BLaER1 (cell line): Measurements from ENCODE around the gene VWA8.

ENCODE experiments used
- H3K27ac ChIP-seq: shearing (Covaris generic); formaldehyde crosslinking; 2 replicates; pipeline ENCODE4 v1.8.1; 2022
- H3K27me3 ChIP-seq: shearing (Covaris generic); formaldehyde crosslinking; 2 replicates; pipeline ENCODE4 v1.8.1; 2022
- H3K36me3 ChIP-seq: shearing (Covaris generic); formaldehyde crosslinking; 2 replicates; pipeline ENCODE4 v1.8.1; 2022
- H3K4me1 ChIP-seq: shearing (Covaris generic); formaldehyde crosslinking; 2 replicates; pipeline ENCODE4 v1.8.1; 2022
- H3K4me2 ChIP-seq: shearing (Covaris generic); formaldehyde crosslinking; 2 replicates; pipeline ENCODE4 v1.8.1; 2022
- H3K4me3 ChIP-seq: shearing (Covaris generic); formaldehyde crosslinking; 2 replicates; pipeline ENCODE4 v1.8.1; 2022
- H3K9ac ChIP-seq: shearing (Covaris generic); formaldehyde crosslinking; 2 replicates; pipeline ENCODE4 v1.8.1; 2022
- H3K9me3 ChIP-seq: shearing (Covaris generic); formaldehyde crosslinking; 2 replicates; pipeline ENCODE4 v1.8.1; 2022
- H4K20me1 ChIP-seq: shearing (Covaris generic); formaldehyde crosslinking; 2 replicates; pipeline ENCODE4 v1.8.1; 2022
- Cebpa-rat ChIP-seq: shearing (Covaris generic); IDR thresholded peaks from 2 replicates; pipeline ENCODE4 v1.8.1; 2022

VWA8 gene

DNA sequence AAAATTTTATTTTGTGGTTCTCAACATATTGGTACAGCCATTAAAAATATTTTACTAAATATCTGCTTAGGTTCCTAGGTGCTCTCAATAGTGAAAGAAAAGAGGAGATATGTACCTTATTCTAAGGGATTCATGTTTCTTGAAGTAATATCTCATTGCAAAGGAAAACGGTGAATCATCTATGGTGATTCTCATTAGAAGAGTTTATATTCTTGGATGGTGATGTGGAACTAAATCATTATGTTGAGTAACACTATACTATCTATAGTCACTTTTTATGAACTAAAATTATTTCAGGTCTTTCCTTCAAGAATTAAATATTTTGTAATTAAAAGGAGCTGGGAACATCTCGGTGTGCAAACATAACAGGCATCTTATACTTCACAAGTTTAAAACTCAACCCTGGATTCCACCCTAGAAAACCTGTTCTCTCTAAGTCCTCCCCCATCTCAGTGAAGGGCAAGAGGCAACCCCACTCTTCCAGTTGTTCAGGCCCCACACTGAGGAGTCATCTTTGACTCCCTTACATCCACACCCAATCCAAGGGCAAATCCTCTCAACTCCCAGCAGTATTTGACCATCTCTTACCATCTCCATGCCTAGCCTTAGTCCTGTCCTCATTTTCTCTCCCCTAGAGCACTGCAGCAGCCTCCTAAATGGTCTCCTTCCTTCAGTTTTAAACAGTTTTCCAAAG lies 363.4 kb downstream of the VWA8 start:
- 0 out of 2 replicates have a peak, but pooled peaks cover 5% of the 10 kb centered on the region for H3K36me3 ChIP-seq
- no peak overlapping the region for H3K27ac ChIP-seq
- no peak for TF ChIP-seq Cebpa-rat
- no peaks in the 10 kb centered on the region for H4K20me1 ChIP-seq
- no peaks in the 10 kb centered on the region for H3K4me1 ChIP-seq
- no peaks in the 10 kb centered on the region for H3K27me3 ChIP-seq
- no peak overlapping the region for H3K4me3 ChIP-seq
- H3K9me3 ChIP-seq, result no peaks in the 10 kb centered on the region
- H3K9ac ChIP-seq, result no peak overlapping the region
- H3K4me2 ChIP-seq, result no peak overlapping the region

- H3K27ac ChIP-seq, result no peak overlapping the region
- H3K4me3 ChIP-seq, result no peak overlapping the region
- no peak overlapping the region for H3K4me2 ChIP-seq
- H3K9me3 ChIP-seq, result no peaks in the 10 kb centered on the region
- TF ChIP-seq Cebpa-rat, result no peak
- H3K9ac ChIP-seq, result no peak overlapping the region
- H3K27me3 ChIP-seq, result no peaks in the 10 kb centered on the region
- no peaks in the 10 kb centered on the region for H3K4me1 ChIP-seq
- H4K20me1 ChIP-seq, result no peaks in the 10 kb centered on the region
- H3K36me3 ChIP-seq, result 0 out of 2 replicates have a peak, but pooled peaks cover 5% of the 10 kb centered on the region
Observed at GRCh38 chr13:41596190-41596589, 364.7 kb downstream of the VWA8 start.

DNA sequence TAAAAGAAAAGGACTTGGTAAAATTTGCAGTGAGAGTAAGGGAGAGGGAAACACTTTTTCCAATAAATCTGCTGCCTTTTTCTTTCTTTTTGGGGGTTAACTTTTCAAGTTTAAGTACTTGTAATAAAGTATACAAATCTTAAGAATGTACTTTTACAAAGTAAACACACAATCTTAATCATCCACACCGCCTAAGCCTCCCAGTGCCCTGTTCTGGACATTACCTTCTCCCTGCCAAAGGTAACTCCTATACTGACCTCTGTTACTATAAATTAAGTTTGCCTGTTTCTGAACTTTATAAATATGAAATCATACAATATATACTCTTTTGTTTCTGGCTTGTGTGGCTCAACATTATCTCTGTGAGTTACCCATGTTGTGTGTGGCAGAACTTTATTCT lies 365.6 kb downstream of the VWA8 start:
- H3K9ac ChIP-seq, result no peak overlapping the region
- no peak overlapping the region for H3K27ac ChIP-seq
- no peak overlapping the region for H3K4me3 ChIP-seq
- H3K27me3 ChIP-seq, result no peaks in the 10 kb centered on the region
- H3K36me3 ChIP-seq, result no peaks in the 10 kb centered on the region
- H4K20me1 ChIP-seq, result no peaks in the 10 kb centered on the region
- no peak overlapping the region for H3K4me2 ChIP-seq
- no peaks in the 10 kb centered on the region for H3K9me3 ChIP-seq
- no peaks in the 10 kb centered on the region for H3K4me1 ChIP-seq
- TF ChIP-seq Cebpa-rat, result no peak

GRCh38 chr13:41590643-41591042 lies 370.3 kb downstream of the VWA8 start:
- H3K27ac ChIP-seq, result no peak overlapping the region
- H3K9ac ChIP-seq, result no peak overlapping the region
- no peaks in the 10 kb centered on the region for H3K4me1 ChIP-seq
- H3K4me3 ChIP-seq, result no peak overlapping the region
- peaks cover 21% of the 10 kb centered on the region for H3K36me3 ChIP-seq
- H3K9me3 ChIP-seq, result no peaks in the 10 kb centered on the region
- no peaks in the 10 kb centered on the region for H4K20me1 ChIP-seq
- no peak for TF ChIP-seq Cebpa-rat
- no peaks in the 10 kb centered on the region for H3K27me3 ChIP-seq
- no peak overlapping the region for H3K4me2 ChIP-seq

GRCh38 chr13:41590122-41590521 lies 370.8 kb downstream of the VWA8 start:
- Histone ChIP-seq H3K4me1 (no peaks in the 10 kb centered on the region), H3K4me3 (no peak overlapping the region), H3K27ac (no peak overlapping the region)

DNA sequence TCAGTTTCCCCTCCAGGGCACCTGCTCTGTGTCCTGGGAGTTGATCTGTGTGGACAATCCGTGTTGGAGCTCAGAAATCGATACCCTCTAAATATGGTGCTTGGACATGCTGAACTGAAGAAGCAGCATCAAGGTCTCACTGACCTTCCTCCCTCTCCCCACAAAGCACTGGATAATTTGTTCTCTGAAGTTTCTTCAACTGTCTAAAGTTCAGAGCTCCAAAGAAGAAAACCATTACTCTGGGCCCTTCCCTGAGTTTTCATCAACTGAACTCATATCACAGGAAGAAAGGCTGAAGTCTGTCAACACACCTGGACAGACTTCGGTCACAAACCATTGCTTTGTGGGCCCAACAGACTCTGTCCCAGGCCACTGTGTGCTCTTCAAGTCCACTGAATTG lies 371.5 kb downstream of the VWA8 start:
- H3K27me3 ChIP-seq, result no peaks in the 10 kb centered on the region
- H3K36me3 ChIP-seq, result peaks cover 21% of the 10 kb centered on the region
- no peak overlapping the region for H3K9ac ChIP-seq
- no peak overlapping the region for H3K4me2 ChIP-seq
- no peaks in the 10 kb centered on the region for H4K20me1 ChIP-seq
- no peak for TF ChIP-seq Cebpa-rat
- no peaks in the 10 kb centered on the region for H3K4me1 ChIP-seq
- H3K9me3 ChIP-seq, result no peaks in the 10 kb centered on the region
- H3K27ac ChIP-seq, result no peak overlapping the region
- no peak overlapping the region for H3K4me3 ChIP-seq

More at GRCh38 chr13:41590122-41590521, 370.8 kb downstream of the VWA8 start:
- TF ChIP-seq Cebpa-rat, result no peak
- Histone ChIP-seq H3K9me3 (no peaks in the 10 kb centered on the region), H3K9ac (no peak overlapping the region), H3K36me3 (peaks cover 21% of the 10 kb centered on the region), H3K27me3 (no peaks in the 10 kb centered on the region), H3K4me2 (no peak overlapping the region), H4K20me1 (no peaks in the 10 kb centered on the region)

GRCh38 chr13:41588899-41589298 lies 372.0 kb downstream of the VWA8 start:
- no peak overlapping the region for H3K4me3 ChIP-seq
- TF ChIP-seq Cebpa-rat, result no peak

DNA sequence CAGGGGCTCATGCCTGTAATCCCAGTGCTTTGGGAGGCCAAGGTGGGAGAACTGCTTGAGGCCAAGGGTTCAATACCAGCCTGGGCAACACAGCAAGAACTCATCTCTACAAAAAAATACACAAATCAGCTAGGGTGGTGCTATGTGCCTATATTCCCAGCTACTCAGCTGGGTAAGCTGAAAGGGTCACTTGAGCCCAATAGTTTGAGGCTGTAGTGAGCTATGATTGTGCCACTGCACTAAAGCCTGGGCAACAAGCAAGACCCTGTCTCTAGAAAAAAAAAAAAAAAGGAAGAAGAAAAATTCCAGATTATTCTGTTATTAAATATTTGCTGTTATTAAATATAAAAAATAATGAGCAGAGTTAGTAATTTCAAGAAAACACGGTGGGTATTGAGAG lies 372.5 kb downstream of the VWA8 start:
- Histone ChIP-seq H3K27me3 (no peaks in the 10 kb centered on the region), H3K4me3 (no peak overlapping the region), H4K20me1 (no peaks in the 10 kb centered on the region), H3K36me3 (peaks cover 21% of the 10 kb centered on the region), H3K9ac (no peak overlapping the region), H3K27ac (no peak overlapping the region), H3K9me3 (no peaks in the 10 kb centered on the region), H3K4me2 (no peak overlapping the region), H3K4me1 (no peaks in the 10 kb centered on the region)
- TF ChIP-seq Cebpa-rat, result no peak

More at GRCh38 chr13:41588899-41589298, 372.0 kb downstream of the VWA8 start:
- Histone ChIP-seq H3K4me1 (no peaks in the 10 kb centered on the region), H3K27me3 (no peaks in the 10 kb centered on the region), H3K27ac (no peak overlapping the region), H3K9ac (no peak overlapping the region), H3K36me3 (peaks cover 21% of the 10 kb centered on the region), H4K20me1 (no peaks in the 10 kb centered on the region), H3K4me2 (no peak overlapping the region), H3K9me3 (no peaks in the 10 kb centered on the region)

GRCh38 chr13:41587490-41587889 lies 373.4 kb downstream of the VWA8 start:
- Histone ChIP-seq H3K4me1 (no peaks in the 10 kb centered on the region), H3K36me3 (peaks cover 21% of the 10 kb centered on the region), H3K9me3 (no peaks in the 10 kb centered on the region), H3K4me3 (no peak overlapping the region), H3K27ac (no peak overlapping the region), H3K4me2 (no peak overlapping the region), H3K27me3 (no peaks in the 10 kb centered on the region), H4K20me1 (no peaks in the 10 kb centered on the region), H3K9ac (no peak overlapping the region)
- TF ChIP-seq Cebpa-rat, result no peak

- no peaks in the 10 kb centered on the region for H4K20me1 ChIP-seq
Observed at GRCh38 chr13:41586216-41586615, 374.7 kb downstream of the VWA8 start.

More at GRCh38 chr13:41586216-41586615, 374.7 kb downstream of the VWA8 start:
- no peak overlapping the region for H3K4me2 ChIP-seq
- H3K9me3 ChIP-seq, result no peaks in the 10 kb centered on the region
- no peak for TF ChIP-seq Cebpa-rat
- H3K27ac ChIP-seq, result no peak overlapping the region
- no peaks in the 10 kb centered on the region for H3K27me3 ChIP-seq
- H3K4me3 ChIP-seq, result no peak overlapping the region
- H3K36me3 ChIP-seq, result peaks cover 21% of the 10 kb centered on the region
- H3K9ac ChIP-seq, result no peak overlapping the region
- H3K4me1 ChIP-seq, result no peaks in the 10 kb centered on the region
